Myocyte (in vitro differentiated cells): Measurements from ENCODE around the gene FKBP6. TPM values are rescaled to one million over a fixed set of nuclear protein-coding genes. Genes with fewer than 3 reads are reported as not detected.
A peak's percentile ranks its signal among the peaks of the same experiment; 100 is the strongest.
"Not testable (repeated sequence)": the region's sequence is repeated elsewhere in the genome, so short reads cannot be mapped to it uniquely, and the experiment has no call there.

Experiments used
- DNase-seq: peaks from one replicate; pipeline ENCODE4 v3.0.0-alpha.2; 2012; ENCODE audit warnings: low read depth
- total RNA-seq: library from RNA; depleted of rRNA; stranded (reverse); fragments of >200 nt; gene quantifications from 2 replicates; pipeline ENCODE4 v1.2.3, GENCODE V29; 2014

Gene FKBP6
- total RNA-seq, 1 donor from 2014 or later, result 0.11 TPM

GRCh38 chr7:73356159-73356558, 28.2 kb downstream of the FKBP6 start:
- DNase-seq, result no peak

GRCh38 chr7:73358590-73359275, 30.8 kb downstream of the FKBP6 start:
- no peak for DNase-seq

- DNase-seq, result no peak
These were observed 31.3 kb downstream of the FKBP6 start for GRCh38 chr7:73359306-73359705.

GRCh38 chr7:73359746-73360375, 31.9 kb downstream of the FKBP6 start:
- peak; percentile 54 for DNase-seq

GRCh38 chr7:73360590-73360989, 32.6 kb downstream of the FKBP6 start:
- DNase-seq, result not testable (repeated sequence)

- DNase-seq, result no peak
These were observed 35.5 kb downstream of the FKBP6 start for GRCh38 chr7:73363225-73364005.

- DNase-seq, result no peak
These were observed 36.2 kb downstream of the FKBP6 start for GRCh38 chr7:73364006-73364728.

- DNase-seq, result no peak
These were observed 38.2 kb downstream of the FKBP6 start for GRCh38 chr7:73366127-73366526.

- peak; percentile 91 for DNase-seq
These were observed 39.0 kb downstream of the FKBP6 start for GRCh38 chr7:73366990-73367389.

- no peak for DNase-seq
These were observed 41.0 kb downstream of the FKBP6 start for GRCh38 chr7:73369009-73369408.

- DNase-seq, result no peak
These were observed 41.7 kb downstream of the FKBP6 start for GRCh38 chr7:73369622-73370021.

- no peak for DNase-seq
These were observed 45.8 kb downstream of the FKBP6 start for GRCh38 chr7:73373741-73374140.

- DNase-seq, result not testable (repeated sequence)
These were observed 48.3 kb downstream of the FKBP6 start for GRCh38 chr7:73376262-73376661.

- no peak for DNase-seq
These were observed 48.9 kb downstream of the FKBP6 start for GRCh38 chr7:73376671-73377412.

- not testable (repeated sequence) for DNase-seq
These were observed 49.6 kb downstream of the FKBP6 start for GRCh38 chr7:73377413-73378200.

GRCh38 chr7:73382934-73383503, 55.1 kb downstream of the FKBP6 start:
- no peak for DNase-seq

- no peak for DNase-seq
These were observed 59.4 kb downstream of the FKBP6 start for GRCh38 chr7:73387221-73387828.

GRCh38 chr7:73387908-73388414, 60.0 kb downstream of the FKBP6 start:
- no peak for DNase-seq

GRCh38 chr7:73391396-73391795, 63.4 kb downstream of the FKBP6 start:
- no peak for DNase-seq
